Measurements from ENCODE around the gene PM20D1.

The PM20D1 gene

DNA sequence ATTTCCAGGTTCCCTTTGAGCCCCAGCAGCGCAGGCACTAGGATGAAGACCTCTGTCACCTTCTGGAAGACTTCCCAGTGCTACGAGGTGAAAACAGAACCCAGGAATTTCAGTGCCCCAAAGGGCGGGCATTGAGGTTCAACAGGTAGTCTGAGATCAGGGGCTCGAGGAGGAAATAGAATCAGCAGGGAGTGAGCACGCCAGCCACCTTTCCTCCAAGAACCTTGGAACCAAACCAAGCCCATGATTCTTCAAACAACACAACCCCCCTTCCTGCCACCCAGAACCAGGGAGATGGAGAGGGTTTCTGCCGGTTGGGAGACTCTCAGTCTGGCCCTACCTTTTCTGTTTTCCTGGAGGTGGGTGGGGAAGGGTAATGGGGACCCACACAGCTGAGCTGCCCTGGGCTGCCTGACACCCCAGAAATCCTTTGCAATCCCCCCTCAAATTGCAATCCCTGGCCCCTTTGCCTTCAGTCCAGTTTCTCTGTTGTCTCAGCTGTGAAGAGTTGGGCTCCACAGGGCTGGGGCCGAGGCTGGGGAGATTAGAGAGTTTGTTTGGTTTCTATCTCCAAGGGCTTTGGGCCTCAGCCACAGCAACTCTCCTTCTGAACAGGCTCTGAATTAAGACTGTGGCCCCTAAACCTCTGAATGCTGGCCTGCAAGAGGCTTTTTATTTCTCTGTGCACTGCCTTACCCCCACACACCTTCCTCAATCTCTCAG is 48.8 kb downstream of the PM20D1 start:
- DNase-seq: no peak

DNA sequence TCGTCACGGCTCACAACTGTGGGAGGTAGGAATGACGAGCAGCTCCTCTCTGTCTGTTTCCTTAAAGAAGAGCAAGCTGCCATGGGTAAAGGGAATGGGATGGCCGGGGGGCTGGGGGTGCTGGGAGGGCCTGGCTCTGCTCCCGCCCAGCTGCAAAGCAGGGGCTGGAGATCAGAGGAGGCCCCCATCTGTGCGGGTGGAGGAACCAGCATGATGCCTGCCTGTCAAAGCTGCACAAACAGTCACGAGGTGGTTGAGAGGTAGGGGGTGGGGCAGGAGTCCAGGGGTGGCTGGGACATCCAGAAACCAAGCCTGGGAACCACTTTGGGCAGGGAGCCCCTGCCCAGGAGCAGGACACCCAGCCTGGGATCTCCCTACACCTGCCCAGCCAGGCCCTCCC is 49.5 kb downstream of the PM20D1 start:
- DNase-seq: no peak

DNA sequence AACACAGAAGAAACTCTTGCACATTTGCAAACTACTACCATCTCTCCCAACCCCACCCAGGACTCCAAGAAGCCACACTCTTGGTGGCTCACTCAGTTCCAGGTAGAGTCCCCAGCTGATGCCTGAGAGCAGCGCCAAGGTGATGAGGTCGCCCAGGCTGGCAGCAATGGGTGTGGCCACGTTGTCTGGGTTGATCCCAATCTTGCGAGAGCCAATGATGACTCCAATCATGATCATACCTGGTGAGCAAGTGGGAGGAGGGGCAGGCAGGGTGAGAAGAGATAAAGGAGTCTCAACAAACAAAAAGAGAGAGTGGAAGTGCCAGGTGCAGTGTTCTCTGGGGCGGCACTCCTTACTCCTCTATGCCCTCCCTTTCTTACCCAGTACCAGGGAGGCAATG is 51.4 kb downstream of the PM20D1 start:
- DNase-seq: no peak

DNA sequence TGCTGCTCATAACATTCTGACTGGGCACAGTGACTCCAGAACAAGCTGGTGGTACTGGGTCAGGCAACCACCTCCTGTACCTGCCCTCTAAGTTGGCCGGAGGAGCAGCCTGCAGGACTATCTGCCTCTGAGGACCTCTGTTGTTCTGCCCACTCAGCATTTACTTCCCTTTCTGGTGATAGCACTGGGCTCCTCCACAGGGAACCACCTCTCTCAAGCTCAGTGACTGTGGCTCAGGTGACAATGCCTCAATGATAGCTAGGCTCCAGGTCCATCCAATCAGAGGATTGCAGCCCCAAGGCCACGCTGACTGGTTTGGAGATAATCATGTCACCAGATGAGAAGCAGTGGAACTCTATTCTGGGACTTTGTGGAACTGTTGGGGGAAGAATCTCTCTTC is 52.8 kb downstream of the PM20D1 start:
- DNase-seq: no peak

DNA sequence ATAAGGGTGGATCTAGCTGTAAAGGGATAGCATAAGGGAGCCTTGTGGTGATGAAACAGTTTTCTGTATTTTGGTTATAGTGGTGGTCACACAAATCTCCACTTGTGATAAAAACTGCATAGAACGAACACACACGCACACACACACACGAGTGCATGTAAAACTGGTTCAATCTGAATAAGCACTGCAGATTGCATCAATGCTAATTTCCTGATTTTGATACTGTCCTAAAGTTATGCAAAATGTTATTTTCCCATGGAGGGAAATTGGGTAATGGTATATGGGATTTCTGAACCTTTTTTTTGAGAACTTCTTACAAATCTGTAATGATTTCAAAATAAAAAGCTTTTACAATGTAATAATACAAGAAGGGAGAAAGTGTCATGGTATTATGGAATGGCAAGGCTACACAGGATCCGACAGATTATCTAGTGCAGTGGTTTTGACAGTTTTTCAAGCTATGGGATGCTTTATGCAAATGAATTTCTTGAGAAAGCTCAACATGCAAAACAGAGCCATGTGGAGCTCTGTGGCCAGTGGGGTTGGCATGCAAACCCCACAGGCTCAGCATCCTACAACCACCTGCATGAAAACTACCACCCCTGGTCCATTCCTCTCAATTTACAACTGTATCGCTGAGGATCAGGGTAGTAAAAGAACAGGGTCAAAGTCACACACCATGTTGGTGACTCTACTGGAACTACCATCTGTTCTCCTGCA is 55.8 kb downstream of the PM20D1 start:
- DNase-seq: no peak

DNA sequence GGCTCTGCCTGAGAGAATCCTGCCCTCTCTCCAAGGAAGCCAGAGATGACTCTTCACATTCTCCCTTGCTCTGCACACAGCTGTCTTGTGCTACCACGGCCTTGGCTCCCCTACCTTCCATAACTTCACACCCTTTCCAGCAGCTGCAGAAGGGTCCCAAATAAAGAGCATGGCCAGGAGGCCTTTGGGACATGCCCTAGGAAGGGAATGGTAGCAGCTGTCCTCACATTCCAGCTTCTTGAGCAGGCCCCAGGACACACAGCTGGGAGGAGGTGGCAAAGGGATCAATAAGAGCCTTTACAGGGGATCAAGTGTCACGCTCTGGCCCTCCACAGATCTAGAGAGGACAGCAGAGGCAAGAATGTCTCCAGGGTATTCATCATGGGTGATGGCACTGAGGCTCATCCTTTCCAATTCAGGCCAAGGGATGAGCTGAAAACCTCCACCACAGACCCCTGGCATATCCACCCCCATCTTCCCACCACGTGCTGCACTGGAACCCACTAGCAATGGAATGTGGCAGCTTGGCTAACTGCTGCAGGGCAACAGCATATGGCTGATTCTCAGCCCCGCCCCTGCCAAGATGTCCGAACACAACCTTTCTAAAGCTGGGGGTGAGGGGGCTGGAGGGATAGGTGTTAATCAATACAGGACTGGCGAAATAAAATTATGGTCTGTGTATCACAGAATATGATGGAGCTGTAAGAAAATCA is 56.8 kb downstream of the PM20D1 start:
- no peak for DNase-seq

DNA sequence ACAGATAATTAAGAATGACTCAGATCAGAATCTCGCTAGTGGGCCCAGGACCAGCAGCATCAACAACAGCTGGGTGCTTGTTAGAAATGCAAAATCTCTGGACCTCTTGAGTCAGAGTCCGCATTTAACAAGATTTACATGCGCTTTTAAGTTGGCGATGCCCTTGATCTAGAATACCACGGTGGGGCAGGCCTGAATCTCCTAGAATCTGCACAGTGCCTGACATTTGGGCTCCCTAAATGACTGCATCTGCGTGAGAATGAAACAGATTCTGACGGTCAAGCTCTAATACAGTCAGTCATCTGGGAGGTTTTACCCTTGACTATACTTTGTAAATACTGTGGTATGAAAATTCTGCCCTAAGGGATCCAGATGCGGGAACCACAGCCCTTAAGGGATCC is 57.5 kb downstream of the PM20D1 start:
- DNase-seq: no peak

DNA sequence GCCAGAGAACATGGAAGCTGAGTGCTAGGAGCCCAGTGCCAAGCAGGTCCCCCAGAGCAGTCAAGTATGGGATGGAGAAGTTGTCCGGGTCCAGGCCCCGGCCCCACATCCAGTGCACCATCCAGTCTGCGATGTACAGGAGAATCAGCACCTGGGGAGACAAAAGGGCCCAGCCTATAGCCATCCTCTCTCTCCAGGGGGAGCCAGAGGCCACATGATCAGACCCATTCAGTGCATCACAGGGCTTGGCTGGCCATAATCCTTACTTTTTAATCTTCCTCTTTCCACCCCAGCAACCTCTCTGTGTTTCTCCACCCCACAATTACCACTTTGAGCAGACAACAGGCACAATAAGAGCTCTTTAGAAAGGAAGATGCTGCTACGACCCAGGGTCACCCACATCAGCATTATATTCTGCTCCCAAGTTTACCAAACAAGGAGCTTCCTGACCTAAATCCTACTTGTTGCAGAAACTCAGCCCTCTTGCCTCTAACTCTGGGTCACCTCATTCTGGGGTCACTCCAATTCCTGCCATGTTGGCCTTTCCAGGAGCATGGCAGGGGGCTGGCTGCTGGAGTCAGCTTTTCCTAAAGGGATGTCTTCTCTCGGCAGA is 58.3 kb downstream of the PM20D1 start:
- peak; percentile 30 for DNase-seq

DNA sequence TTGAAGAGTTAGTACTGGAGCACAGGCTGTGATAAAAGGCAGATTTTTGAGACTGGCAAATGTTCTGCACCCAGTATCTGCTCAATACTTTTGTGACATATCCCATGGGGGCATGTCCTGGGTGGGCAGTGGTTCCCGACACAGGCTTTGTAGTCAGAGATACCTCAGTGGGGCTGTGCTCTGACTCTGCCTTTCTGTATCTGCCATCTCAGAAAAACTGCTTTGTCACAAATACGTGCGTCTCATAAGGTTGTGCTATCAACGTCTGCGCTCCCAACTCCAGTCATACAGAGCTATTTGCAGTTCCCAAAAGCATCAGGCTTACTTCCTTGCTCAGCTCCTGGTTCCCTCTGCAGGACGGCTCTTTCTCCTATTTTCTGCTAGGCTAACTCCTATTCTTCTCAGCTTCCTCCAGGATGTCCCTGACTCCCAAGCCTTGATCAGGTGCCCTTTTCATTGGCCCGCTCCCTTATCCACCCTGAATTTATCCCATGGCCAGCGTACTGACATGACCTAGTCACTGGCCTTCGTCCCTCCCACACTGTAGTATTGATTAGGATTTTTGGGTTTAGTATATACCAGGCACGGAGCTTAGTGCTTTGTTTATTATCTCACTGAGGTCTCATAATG is 62.5 kb downstream of the PM20D1 start:
- no peak for DNase-seq

DNA sequence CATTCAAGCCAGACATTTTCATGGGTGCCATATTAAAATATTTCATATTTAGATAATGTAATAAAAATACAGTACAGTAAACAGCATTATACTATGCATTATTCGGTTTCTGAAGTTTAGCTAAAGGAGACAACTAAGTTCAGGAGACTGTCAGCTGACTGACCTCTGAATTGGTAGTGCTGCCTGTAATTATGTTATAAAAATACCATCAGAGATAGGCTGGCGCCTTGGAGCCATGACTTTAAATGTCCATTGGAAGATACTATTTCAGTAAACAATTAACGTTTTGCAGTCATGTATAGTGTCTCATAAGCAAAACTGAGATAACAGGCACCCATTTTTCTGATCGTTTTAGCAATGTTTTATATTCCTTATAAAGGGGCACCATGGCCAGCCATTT is 63.3 kb downstream of the PM20D1 start:
- no peak for DNase-seq

DNA sequence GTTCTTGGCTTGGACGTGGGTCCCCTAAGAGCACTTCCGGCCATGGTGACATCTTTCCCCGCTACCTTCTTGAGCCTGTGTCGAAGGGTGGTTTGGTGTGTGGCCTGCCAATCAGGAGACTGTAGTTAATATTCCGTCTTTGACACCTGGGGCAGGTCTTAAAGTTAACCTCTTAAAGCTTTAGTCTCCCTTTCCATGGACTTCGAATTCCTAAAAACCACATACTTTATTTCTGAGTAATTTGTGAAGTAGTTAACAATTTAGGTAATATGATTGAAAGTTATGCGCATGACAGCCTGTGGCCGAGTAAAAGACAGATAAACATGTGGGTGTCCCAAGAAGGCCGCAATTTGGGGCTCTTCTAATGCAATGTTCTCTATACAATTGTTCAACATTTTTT is 64.5 kb downstream of the PM20D1 start:
- DNase-seq: no peak

DNA sequence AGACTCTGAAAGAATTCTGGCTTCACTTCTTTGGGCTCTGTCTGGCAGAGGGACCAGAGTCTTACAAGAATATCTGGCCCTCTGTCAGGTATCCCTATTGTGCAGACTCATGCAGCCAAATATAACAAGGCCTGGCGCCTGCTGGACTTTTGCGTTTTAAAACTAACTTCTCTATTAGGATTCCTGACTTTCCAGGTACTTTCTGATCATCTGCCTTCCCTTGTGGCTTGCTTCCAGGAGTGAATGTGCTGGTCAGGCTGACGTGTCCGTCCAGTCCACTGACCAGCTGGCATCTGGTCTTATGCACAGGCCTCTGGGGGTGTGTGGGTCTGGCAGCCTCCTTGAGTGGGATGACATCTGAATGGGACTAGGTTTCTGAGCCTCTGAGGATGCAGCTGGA is 66.0 kb downstream of the PM20D1 start:
- DNase-seq: no peak

DNA sequence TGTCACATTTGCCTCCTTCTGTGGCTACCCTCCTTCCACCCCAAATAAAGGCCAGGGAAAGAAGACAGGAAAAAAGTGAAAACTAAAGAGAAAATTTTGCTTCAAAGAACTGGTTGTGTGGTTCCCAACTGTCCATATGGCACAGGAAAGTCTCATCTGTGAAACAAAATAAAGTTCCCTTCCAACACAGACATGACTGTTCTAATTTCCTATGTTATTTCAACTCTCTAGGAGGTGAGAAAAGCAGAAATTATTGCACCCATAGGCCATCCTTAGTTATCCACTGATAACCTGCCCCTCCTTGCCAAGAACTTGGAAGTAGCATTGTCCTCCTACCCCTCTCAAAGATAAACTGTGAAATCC is 66.5 kb downstream of the PM20D1 start:
- DNase-seq: no peak

DNA sequence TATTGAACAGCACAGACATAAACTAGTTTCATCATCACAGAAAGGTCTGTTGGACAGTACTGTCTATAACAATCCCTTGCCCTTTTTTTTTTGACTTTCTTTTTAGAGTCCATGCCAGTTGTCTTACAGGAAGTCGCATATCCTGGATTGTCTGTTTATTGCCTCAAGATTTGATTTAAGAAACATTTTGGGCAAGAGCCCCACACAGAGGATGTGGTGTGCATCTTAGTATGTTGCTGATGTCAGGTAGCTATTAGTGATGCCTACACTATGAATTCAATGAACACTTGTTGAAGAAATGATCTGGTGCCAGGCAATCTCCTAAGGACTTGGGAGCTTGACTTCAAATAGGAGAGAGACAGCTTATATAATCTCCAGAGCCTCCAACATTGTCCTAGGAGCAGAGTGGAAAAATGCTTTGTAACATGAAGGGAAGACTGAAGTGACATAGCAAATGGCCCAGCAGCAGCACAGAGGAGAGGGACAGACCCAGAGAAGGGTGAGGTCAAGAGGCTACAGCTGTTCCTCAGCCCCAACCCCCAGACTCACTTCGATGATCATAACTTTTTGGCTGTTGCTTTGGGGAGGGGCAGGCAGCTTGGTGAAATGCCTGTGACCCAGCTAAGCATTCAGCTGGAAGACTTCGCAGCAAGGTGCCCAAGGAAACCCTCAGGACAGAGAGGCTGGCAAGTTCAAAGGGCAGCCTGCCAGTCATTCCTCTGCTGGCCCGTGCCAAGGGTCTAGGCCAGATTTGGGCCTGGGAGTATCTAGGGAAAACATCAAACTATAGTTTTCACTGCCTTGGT is 67.1 kb downstream of the PM20D1 start:
- no peak for DNase-seq

DNA sequence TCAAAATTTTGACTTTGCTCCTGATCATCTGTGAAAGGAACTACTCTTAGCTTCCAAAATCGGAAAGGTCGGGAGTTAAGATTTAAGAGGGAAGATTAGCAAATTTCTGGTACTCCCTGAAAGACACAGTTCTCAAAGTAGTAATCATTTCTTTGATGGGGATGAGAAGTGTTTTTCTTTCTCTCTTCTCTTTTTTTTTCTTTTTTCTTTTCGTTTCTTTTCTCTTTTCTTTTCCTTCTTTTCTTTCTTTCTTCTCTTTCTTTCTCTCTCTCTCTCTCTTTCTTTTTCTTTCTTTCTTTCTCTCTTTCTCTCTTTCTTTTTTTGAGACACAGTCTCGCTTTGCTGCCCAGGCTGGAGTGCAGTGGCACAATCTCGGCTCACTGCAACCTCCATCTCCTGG is 69.6 kb downstream of the PM20D1 start:
- DNase-seq: no peak
